ENCODE data around the gene MICU2. TPM values are rescaled to one million over a fixed set of nuclear protein-coding genes. Genes with fewer than 3 reads are reported as not detected.

MICU2 gene
- total RNA-seq, 1 donor: 56.6 TPM

DNA sequence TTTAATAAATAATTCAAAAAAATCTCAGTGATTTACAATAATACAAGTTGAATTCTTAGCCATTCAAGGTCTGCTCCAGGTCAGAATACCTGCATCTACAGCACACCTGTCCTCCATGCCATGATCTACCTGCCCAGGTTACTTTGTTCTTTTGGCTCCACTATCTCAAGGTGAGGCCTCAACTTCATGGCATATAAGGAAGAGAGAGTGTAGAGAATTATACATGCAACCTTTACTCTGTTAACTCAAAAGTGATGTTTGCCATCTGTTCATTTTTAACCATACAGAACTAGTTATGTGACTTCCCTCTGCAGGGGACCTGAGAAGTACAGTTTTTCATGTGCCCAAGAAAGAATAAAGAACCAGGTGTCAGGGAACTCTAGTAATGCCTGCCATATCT, 28.2 kb upstream of the MICU2 start:
- no peak for DNase-seq (ENCODE audit: low read depth)
- TF ChIP-seq, protein P1, sequence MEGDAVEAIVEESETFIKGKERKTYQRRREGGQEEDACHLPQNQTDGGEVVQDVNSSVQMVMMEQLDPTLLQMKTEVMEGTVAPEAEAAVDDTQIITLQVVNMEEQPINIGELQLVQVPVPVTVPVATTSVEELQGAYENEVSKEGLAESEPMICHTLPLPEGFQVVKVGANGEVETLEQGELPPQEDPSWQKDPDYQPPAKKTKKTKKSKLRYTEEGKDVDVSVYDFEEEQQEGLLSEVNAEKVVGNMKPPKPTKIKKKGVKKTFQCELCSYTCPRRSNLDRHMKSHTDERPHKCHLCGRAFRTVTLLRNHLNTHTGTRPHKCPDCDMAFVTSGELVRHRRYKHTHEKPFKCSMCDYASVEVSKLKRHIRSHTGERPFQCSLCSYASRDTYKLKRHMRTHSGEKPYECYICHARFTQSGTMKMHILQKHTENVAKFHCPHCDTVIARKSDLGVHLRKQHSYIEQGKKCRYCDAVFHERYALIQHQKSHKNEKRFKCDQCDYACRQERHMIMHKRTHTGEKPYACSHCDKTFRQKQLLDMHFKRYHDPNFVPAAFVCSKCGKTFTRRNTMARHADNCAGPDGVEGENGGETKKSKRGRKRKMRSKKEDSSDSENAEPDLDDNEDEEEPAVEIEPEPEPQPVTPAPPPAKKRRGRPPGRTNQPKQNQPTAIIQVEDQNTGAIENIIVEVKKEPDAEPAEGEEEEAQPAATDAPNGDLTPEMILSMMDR (IDR thresholded peaks at IDR 0.05; ENCODE audit: insufficient read depth, low read depth, low read length): no peak
- no peak overlapping the region for H3K4me3 ChIP-seq (ENCODE audit: low read depth, low read length)

DNA sequence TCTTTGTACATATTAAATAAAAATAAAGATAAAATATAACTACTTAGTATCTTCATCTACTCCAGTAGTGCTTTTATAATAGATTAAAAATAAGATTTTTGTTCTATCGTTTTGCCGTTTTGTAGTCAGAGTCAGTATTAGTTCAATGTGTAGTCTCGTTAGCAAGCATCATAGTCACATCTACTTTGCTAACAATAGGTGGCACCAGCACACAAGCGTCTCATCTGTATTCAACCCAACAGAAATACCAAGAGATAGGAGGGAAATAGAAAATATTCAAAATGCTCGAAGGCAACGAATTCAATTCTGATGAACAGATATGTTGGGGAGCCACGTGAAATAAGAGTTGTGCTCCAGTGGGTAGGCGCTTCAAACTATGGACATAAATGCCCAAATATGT, 21.4 kb upstream of the MICU2 start:
- TF ChIP-seq, protein P1 (IDR thresholded peaks at IDR 0.05; ENCODE audit: insufficient read depth, low read depth, low read length): peak; percentile 60
- no peak overlapping the region for H3K4me3 ChIP-seq (ENCODE audit: low read depth, low read length)
- peak; percentile 42 for DNase-seq (ENCODE audit: low read depth)

DNA sequence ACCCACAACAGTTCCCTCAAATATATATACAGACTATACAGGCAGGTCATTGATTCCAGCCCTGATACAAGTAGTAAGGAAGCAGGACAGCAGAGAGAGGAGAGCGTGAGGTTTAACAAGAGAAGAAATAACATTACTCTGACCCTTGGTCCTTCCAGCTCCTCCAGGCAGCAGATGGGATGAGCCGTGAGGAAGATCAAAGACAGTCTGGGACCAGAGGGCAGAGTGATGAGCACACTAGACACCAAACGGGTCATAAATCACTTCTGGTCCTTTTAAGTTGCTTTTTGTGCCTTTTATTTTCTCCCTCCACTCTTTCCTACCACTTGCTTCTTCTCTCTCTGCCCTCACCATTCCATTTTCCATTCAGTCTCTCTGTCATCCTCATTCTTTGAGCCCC, 16.9 kb upstream of the MICU2 start:
- TF ChIP-seq, protein P1 (IDR thresholded peaks at IDR 0.05; ENCODE audit: insufficient read depth, low read depth, low read length): no peak
- H3K4me3 ChIP-seq (ENCODE audit: low read depth, low read length): no peak overlapping the region
- no peak for DNase-seq (ENCODE audit: low read depth)

DNA sequence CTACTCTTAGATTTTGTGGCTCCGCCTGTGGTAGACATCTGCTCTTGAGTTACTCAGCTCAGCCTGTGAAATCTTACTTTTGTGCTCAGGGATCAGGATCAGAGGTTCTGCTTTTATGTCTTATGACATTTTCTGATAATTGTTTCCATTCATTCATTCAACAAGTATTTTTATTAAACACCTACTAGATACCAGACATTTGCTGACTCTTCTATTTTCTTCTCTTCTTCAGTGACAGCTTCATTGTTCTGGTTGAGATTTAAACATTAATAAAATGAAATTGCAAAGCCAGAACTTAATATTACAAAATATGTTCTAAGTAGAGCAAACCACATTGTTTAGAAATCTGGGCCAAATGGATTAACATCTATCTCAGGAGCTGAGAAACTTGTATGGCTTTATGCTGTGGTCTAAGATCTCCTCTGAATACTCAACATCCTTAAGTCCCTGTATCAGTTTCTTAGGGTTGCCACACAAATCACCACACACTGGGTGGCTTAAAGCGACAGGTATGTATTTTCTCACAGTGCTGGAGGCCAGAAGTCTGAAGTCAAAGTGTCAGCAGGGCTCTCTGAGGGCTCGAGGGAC, 15.8 kb upstream of the MICU2 start:
- H3K4me3 ChIP-seq (ENCODE audit: low read depth, low read length): no peak overlapping the region
- peak; percentile 85 for DNase-seq (ENCODE audit: low read depth)
- TF ChIP-seq, protein P1 (IDR thresholded peaks at IDR 0.05; ENCODE audit: insufficient read depth, low read depth, low read length): no peak

DNA sequence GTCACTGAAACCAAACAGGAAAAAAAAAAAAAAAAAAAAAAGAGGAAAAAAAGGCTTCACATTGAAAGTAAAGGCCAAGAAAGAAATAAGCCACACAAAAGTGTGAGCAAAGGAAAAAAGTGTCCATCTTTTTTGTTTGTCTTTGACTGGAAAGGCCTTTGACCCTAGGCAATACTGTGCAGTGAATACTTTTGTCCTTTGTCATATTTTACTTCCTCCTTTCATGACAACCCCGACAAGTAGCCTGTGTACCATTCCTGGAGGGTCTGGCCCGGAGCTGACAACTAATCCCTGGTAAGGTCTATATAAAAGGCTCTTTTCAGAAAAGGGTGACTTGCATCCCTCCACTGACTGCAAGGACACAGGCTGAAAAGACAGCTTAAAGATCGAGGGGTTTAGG, 12.9 kb upstream of the MICU2 start:
- H3K4me3 ChIP-seq (ENCODE audit: low read depth, low read length): no peak overlapping the region
- no peak for DNase-seq (ENCODE audit: low read depth)

DNA sequence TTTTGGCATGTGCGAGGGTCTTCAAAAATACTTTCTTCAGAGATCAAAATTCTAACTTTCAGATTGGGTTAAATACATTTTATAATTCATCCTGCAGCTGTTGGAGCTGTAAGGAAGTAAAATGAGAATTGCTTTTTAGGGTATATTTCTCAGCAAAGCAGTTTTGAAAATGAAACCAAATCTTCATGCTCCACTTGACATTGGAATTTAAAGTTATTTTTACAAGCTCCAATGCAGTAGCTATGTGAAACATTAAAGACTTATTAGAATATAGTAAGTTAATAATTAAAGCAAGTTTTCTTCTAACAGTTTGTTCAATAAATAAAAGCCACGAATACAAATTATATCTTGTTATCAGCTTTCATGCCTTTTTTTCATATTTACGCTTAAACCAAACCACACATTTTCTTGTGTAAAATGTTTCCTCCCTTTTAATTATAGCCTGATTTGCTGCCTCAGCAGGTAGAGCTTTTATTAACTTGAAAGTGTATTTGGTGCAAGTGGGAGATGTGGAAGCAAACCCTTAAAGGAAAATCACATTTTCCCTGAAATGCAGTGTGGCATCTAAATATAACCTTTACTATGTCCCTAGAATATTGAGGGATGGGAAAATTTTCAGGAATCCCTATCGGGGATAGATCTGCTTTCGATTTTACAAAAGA, 12.4 kb upstream of the MICU2 start:
- TF ChIP-seq, protein P1 (IDR thresholded peaks at IDR 0.05; ENCODE audit: insufficient read depth, low read depth, low read length): no peak
- no peak for DNase-seq (ENCODE audit: low read depth)
- no peak overlapping the region for H3K4me3 ChIP-seq (ENCODE audit: low read depth, low read length)

More for the DNA sequence above, 12.9 kb upstream of the MICU2 start:
- TF ChIP-seq, protein P1 (IDR thresholded peaks at IDR 0.05; ENCODE audit: insufficient read depth, low read depth, low read length): no peak
